Fibroblast of skin of right quadriceps (primary cell): ENCODE measurements around the gene NTNG1.

Experiments
- DNase-seq: peaks from one replicate; pipeline ENCODE4 v3.0.0-alpha.2; 2013

Gene NTNG1

GRCh38 chr1:107525961-107526360 is 385.1 kb downstream of the NTNG1 start:
- no peak for DNase-seq

GRCh38 chr1:107526524-107527198 is 385.8 kb downstream of the NTNG1 start:
- no peak for DNase-seq

- peak; percentile 60 for DNase-seq
These were observed 388.8 kb downstream of the NTNG1 start for GRCh38 chr1:107529511-107530149.

- DNase-seq: no peak
These were observed 389.7 kb downstream of the NTNG1 start for GRCh38 chr1:107530543-107530942.

GRCh38 chr1:107531065-107531908 is 390.4 kb downstream of the NTNG1 start:
- DNase-seq: no peak

- no peak for DNase-seq
These were observed 391.5 kb downstream of the NTNG1 start for GRCh38 chr1:107532318-107532717.
